HCT116 (cell line): ENCODE measurements around the gene ITPKB. TPM values are rescaled to one million over a fixed set of nuclear protein-coding genes. Genes with fewer than 3 reads are reported as not detected.

Experiments used
- ATAC-seq: fragments of 200-7000 bp; cut with Tn5 transposase; 2 replicates; pipeline ENCODE4 v1.9.1; 2020; ENCODE audit warnings: mild to moderate bottlenecking, moderate library complexity
- BruUV-seq: library from RNA; stranded (reverse); fragments of 400-500 nt; replicated peaks from 2 replicates; lab custom pipeline; 2021; lab: Mats Ljungman, UMichigan
- CTCF ChIA-PET: fragments of 300-600 bp; sonication (Branson Sonifier 250); formaldehyde crosslinking; loops from one replicate; lab custom pipeline; 2021; ENCODE audit warnings: antibody characterized with exemption; lab: Charles Lee
- POLR2A ChIA-PET: fragments of 300-600, 350-600 bp; sonication (Branson Sonifier 250); formaldehyde crosslinking; loops from one replicate; lab custom pipeline; 2021; ENCODE audit warnings: antibody characterized with exemption; lab: Charles Lee
- RAD21 ChIA-PET, 2 experiments: fragments of 300-600 bp; sonication (Branson Sonifier 250); formaldehyde crosslinking; loops; one replicate each; lab custom pipeline; 2023; ENCODE audit warnings: low total read pairs in 2 of 2; ENCODE audit not compliant: uncharacterized antibody in 2 of 2, unreplicated experiment in 2 of 2, low non-redundant PET in 1 of 2; lab: Charles Lee
- DNase-seq: peaks from one replicate; pipeline ENCODE4 v3.0.0-alpha.2; 2010; ENCODE audit warnings: low read depth, low spot score
- H2AFZ ChIP-seq: fragments of 200-600 bp; shearing (Covaris generic), sonication (generic); 2 replicates; pipeline ENCODE4 v1.6.1; 2017; ENCODE audit warnings: low read depth, mixed run types, mixed read lengths, antibody characterized with exemption, low read length; ENCODE audit not compliant: poor library complexity, severe bottlenecking
- H3K27ac ChIP-seq: 2 replicates; pipeline ENCODE4 v1.5.1; 2012; ENCODE audit warnings: low read depth, low read length
- H3K27me3 ChIP-seq: fragments of 200-600 bp; sonication (generic); 2 replicates; pipeline ENCODE4 v1.6.1; 2016; ENCODE audit warnings: mixed run types, low read length, mixed read lengths; ENCODE audit not compliant: insufficient read depth
- H3K36me3 ChIP-seq, 2 experiments: fragments of 200-500 bp in 1 of 2; fragments of 200-600 bp in 1 of 2; sonication (Bioruptor generic) in 1 of 2; sonication (generic) in 1 of 2; 2 replicates each; pipeline versions ENCODE4 v1.5.1 to v1.6.1; 2014 to 2016; ENCODE audit warnings: low read length in 2 of 2, inconsistent platforms in 1 of 2, mixed read lengths in 1 of 2, mixed run types in 1 of 2; ENCODE audit not compliant: insufficient read depth in 2 of 2, control insufficient read depth in 1 of 2
- H3K4me1 ChIP-seq, 2 experiments: fragments of 200-600 bp in 1 of 2; sonication (generic) in 1 of 2; 2 replicates each; pipeline versions ENCODE4 v1.5.1 to v1.6.1; 2012 to 2017; ENCODE audit warnings: low read length in 2 of 2, inconsistent platforms in 1 of 2, mild to moderate bottlenecking in 1 of 2, mixed read lengths in 1 of 2, mixed run types in 1 of 2, moderate library complexity in 1 of 2; ENCODE audit not compliant: insufficient read depth in 2 of 2, control insufficient read depth in 1 of 2
- H3K4me2 ChIP-seq: fragments of 200-600 bp; sonication (generic); 2 replicates; pipeline ENCODE4 v1.6.1; 2017; ENCODE audit warnings: mixed run types, low read length, mixed read lengths
- H3K4me3 ChIP-seq, 2 experiments: fragments of 200-600 bp in 1 of 2; sonication (generic) in 1 of 2; replicated peaks in 1 of 2; 2 replicates each; pipeline ENCODE4 v1.5.1; 2011 to 2016; ENCODE audit warnings: low read length in 2 of 2, control low read depth in 1 of 2, low read depth in 1 of 2, mild to moderate bottlenecking in 1 of 2, mixed read lengths in 1 of 2, mixed run types in 1 of 2
- H3K79me2 ChIP-seq: fragments of 200-600 bp; sonication (generic); 2 replicates; pipeline ENCODE4 v1.6.1; 2017; ENCODE audit warnings: mild to moderate bottlenecking, mixed run types, low read length, moderate library complexity, mixed read lengths; ENCODE audit not compliant: insufficient read depth
- H3K9ac ChIP-seq: fragments of 200-600 bp; sonication (generic); 2 replicates; pipeline ENCODE4 v1.6.1; 2016; ENCODE audit warnings: low read length, mixed read lengths
- H3K9me2 ChIP-seq: fragments of 200-600 bp; sonication (generic), shearing (Covaris generic); 2 replicates; pipeline ENCODE4 v1.6.1; 2017; ENCODE audit warnings: mixed run types, mild to moderate bottlenecking, moderate library complexity; ENCODE audit not compliant: insufficient read depth
- H3K9me3 ChIP-seq, 2 experiments: fragments of 200-500 bp in 1 of 2; fragments of 200-600 bp in 1 of 2; sonication (Bioruptor generic) in 1 of 2; sonication (generic) in 1 of 2; 2 replicates each; pipeline ENCODE4 v1.6.1; 2014 to 2017; ENCODE audit warnings: low read length in 2 of 2, mixed read lengths in 2 of 2, inconsistent platforms in 1 of 2, low read depth in 1 of 2, mild to moderate bottlenecking in 1 of 2, mixed run types in 1 of 2, moderate library complexity in 1 of 2; ENCODE audit not compliant: control insufficient read depth in 1 of 2, insufficient read depth in 1 of 2
- H4K20me1 ChIP-seq: fragments of 200-600 bp; sonication (generic), shearing (Covaris generic); 2 replicates; pipeline ENCODE4 v1.6.1; 2017; ENCODE audit warnings: mixed run types, mild to moderate bottlenecking, moderate library complexity; ENCODE audit not compliant: insufficient read depth
- ATF3 ChIP-seq: IDR thresholded peaks from 2 replicates; pipeline ENCODE4 v1.6.1; 2012
- CBX3 ChIP-seq: IDR thresholded peaks from 2 replicates; pipeline ENCODE4 v1.6.1; 2012; ENCODE audit warnings: low read depth
- CEBPB ChIP-seq: IDR thresholded peaks from 2 replicates; pipeline ENCODE4 v1.6.1; 2012; ENCODE audit warnings: low read depth
- CTCF ChIP-seq, 3 experiments: fragments of 200-600 bp in 1 of 3; sonication (generic) in 1 of 3; IDR thresholded peaks in 2 of 3; conservative IDR thresholded peaks in 1 of 3; 2 replicates each; pipeline ENCODE4 v1.5.1; 2012 to 2017; ENCODE audit warnings: low read depth in 2 of 3, low read length in 2 of 3, antibody characterized with exemption in 1 of 3, borderline replicate concordance in 1 of 3, control low read depth in 1 of 3, mild to moderate bottlenecking in 1 of 3, mixed read lengths in 1 of 3, mixed run types in 1 of 3, moderate library complexity in 1 of 3; ENCODE audit not compliant: insufficient read depth in 1 of 3
- EGR1 ChIP-seq: IDR thresholded peaks from 2 replicates; pipeline ENCODE4 v1.6.1; 2012; ENCODE audit warnings: low read depth
- EZH2phosphoT487 ChIP-seq: fragments of 200-600 bp; IDR thresholded peaks from 2 replicates; pipeline ENCODE4 v1.6.1; 2018; ENCODE audit warnings: antibody characterized with exemption, borderline replicate concordance
- FOSL1 ChIP-seq: IDR thresholded peaks from 2 replicates; pipeline ENCODE4 v1.6.1; 2012; ENCODE audit warnings: low read depth
- JUND ChIP-seq: IDR thresholded peaks from 2 replicates; pipeline ENCODE4 v1.6.1; 2012
- MAX ChIP-seq: IDR thresholded peaks from 2 replicates; pipeline ENCODE4 v1.6.1; 2012
- POLR2AphosphoS5 ChIP-seq: IDR thresholded peaks from 2 replicates; pipeline ENCODE4 v1.6.1; 2011; ENCODE audit warnings: mild to moderate bottlenecking, low read depth, low read length, moderate library complexity
- RAD21 ChIP-seq: IDR thresholded peaks from 2 replicates; pipeline ENCODE4 v1.6.1; 2012; ENCODE audit warnings: low read depth, mild to moderate bottlenecking
- REST ChIP-seq: IDR thresholded peaks from 2 replicates; pipeline ENCODE4 v1.6.1; 2012; ENCODE audit warnings: low read depth
- SIN3A ChIP-seq: IDR thresholded peaks from 2 replicates; pipeline ENCODE4 v1.6.1; 2012; ENCODE audit warnings: low read depth
- YY1 ChIP-seq: IDR thresholded peaks from 2 replicates; pipeline ENCODE4 v1.6.1; 2011; ENCODE audit warnings: low read length, low read depth, moderate library complexity, mild to moderate bottlenecking; ENCODE audit not compliant: insufficient replicate concordance; ENCODE audit errors: extremely low read depth
- ZNF274 ChIP-seq: fragments of 200-500 bp; sonication (Bioruptor generic); IDR thresholded peaks from 2 replicates; pipeline ENCODE4 v1.6.1; 2014; ENCODE audit warnings: mild to moderate bottlenecking, low read depth, low read length, inconsistent platforms
- intact Hi-C: fragments of 100-400 bp; cut with micrococcal nuclease; formaldehyde crosslinking; loops from 2 replicates; pipeline ENCODE4 v1.10.0; 2022
- total RNA-seq: library from RNA; stranded (reverse); gene quantifications from one replicate; pipeline ENCODE4 v1.2.1, GENCODE V29; 2021; ENCODE audit not compliant: unreplicated experiment

Gene ITPKB
- total RNA-seq, 1 experiment from 2014 or later, result 4.4 TPM

- TF ChIP-seq REST (no peak), CEBPB (no peak), EGR1 (no peak), FOSL1 (no peak), JUND (no peak), CBX3 (no peak), SIN3A (no peak), YY1 (no peak), ZNF274 (no peak), POLR2AphosphoS5 (no peak), EZH2phosphoT487 (no peak), ATF3 (no peak), MAX (no peak)
These were observed 29.1 kb downstream of the ITPKB start (continued) for GRCh38 chr1:226709953-226710352.

GRCh38 chr1:226708967-226709396, 30.1 kb downstream of the ITPKB start:
- BruUV-seq, result no TSS peak
- DNase-seq, result no peak
- Histone ChIP-seq H3K4me2 (peak overlapping the region; percentile 3; the same call in 1 of the 2 replicates), H3K9ac (no peak overlapping the region), H2AFZ (no peak overlapping the region), H3K4me3 (no peak overlapping the region), H3K79me2 (no peaks in the 10 kb centered on the region), H3K27me3 (no peaks in the 10 kb centered on the region), H3K36me3 (no peaks in the 10 kb centered on the region), H3K4me1 (peaks cover 6 to 17% of the 10 kb centered on the region in 2 experiments; a peak in 3 of 4 replicates), H3K9me3 (no peaks in the 10 kb centered on the region; a peak in 1 of 4 replicates), H3K27ac (no peak overlapping the region), H3K9me2 (no peaks in the 10 kb centered on the region), H4K20me1 (no peaks in the 10 kb centered on the region)
- peak; percentile 37; the same call in 1 of the 2 replicates for ATAC-seq
- CTCF ChIA-PET, result no interaction called here
- TF ChIP-seq CTCF (IDR thresholded peaks at IDR 0.05 in 2 of 3, conservative IDR thresholded peaks at IDR 0.05 in 1 of 3; ENCODE audit: borderline replicate concordance in 1 of 3, insufficient read depth in 1 of 3, low read depth in 2 of 3, low read length in 2 of 3), result 0 out of 6 replicates have a peak, but pooled peaks of 1 of the 3 experiments have one; percentile 9
- TF ChIP-seq RAD21, result peak; percentile 17; the same call in 1 of the 2 replicates
- TF ChIP-seq JUND, result no peak
- POLR2A ChIA-PET, result no interaction called here
- RAD21 ChIA-PET, result no interaction called here
- intact Hi-C loops, result no loop called here
